SJSA1 (cell line): ENCODE data around the gene APC2. TPM values are rescaled to one million over a fixed set of nuclear protein-coding genes. Genes with fewer than 3 reads are reported as not detected.
"Not testable (repeated sequence)": the region's sequence is repeated elsewhere in the genome, so short reads cannot be mapped to it uniquely, and the experiment has no call there.

ENCODE experiments used
- DNase-seq, 2 experiments: peaks; one replicate each; pipeline ENCODE4 v3.0.0-alpha.2; 2015 to 2020; ENCODE audit warnings: low spot score in 2 of 2, low read depth in 1 of 2
- H3K27ac ChIP-seq: fragments of 250-450 bp; sonication (Bioruptor Pico); 2 replicates; pipeline ENCODE4 v1.5.1; 2020; ENCODE audit warnings: mild to moderate bottlenecking, moderate library complexity
- H3K27me3 ChIP-seq: fragments of 250-450 bp; sonication (Bioruptor Pico); replicated peaks from 2 replicates; pipeline ENCODE4 v1.5.1; 2020; ENCODE audit warnings: mild to moderate bottlenecking, moderate library complexity
- H3K36me3 ChIP-seq: fragments of 250-450 bp; sonication (Bioruptor Pico); 2 replicates; pipeline ENCODE4 v1.5.1; 2020; ENCODE audit warnings: mild to moderate bottlenecking
- H3K4me1 ChIP-seq: fragments of 250-450 bp; sonication (Bioruptor Pico); replicated peaks from 2 replicates; pipeline ENCODE4 v1.6.1; 2021; ENCODE audit warnings: mild to moderate bottlenecking
- H3K4me3 ChIP-seq: fragments of 250-450 bp; sonication (Bioruptor Pico); 2 replicates; pipeline ENCODE4 v1.5.1; 2020; ENCODE audit warnings: mild to moderate bottlenecking
- H3K9me3 ChIP-seq: fragments of 250-450 bp; sonication (Bioruptor Pico); replicated peaks from 2 replicates; pipeline ENCODE4 v1.5.1; 2020; ENCODE audit warnings: mild to moderate bottlenecking
- total RNA-seq: library from RNA; depleted of rRNA; stranded (reverse); fragments of >200 nt; shearing (Covaris generic); gene quantifications from 2 replicates; pipeline ENCODE4 v1.2.3, GENCODE V29; 2014

APC2 gene
- total RNA-seq, 1 experiment from 2014 or later, result not detected

- DNase-seq, H3K9me3 ChIP-seq, H3K27me3 ChIP-seq: not testable (repeated sequence)
Measured at GRCh38 chr19:1439525-1440417, 10.2 kb upstream of the APC2 start.

GRCh38 chr19:1440418-1440801, 9.5 kb upstream of the APC2 start:
- Histone ChIP-seq H3K36me3 (peaks cover 68% of the 10 kb centered on the region), H3K9me3 (no peaks in the 10 kb centered on the region), H3K27ac (no peak overlapping the region), H3K27me3 (no peaks in the 10 kb centered on the region; the same call in 1 of the 2 replicates), H3K4me3 (no peak overlapping the region), H3K4me1 (peaks cover 18% of the 10 kb centered on the region)
- no peak for DNase-seq

More at GRCh38 chr19:1439525-1440417, 10.2 kb upstream of the APC2 start:
- H3K4me1 ChIP-seq, result peaks cover 12% of the 10 kb centered on the region
- peaks cover 68% of the 10 kb centered on the region for H3K36me3 ChIP-seq
- not testable (repeated sequence) for H3K27ac ChIP-seq
- H3K4me3 ChIP-seq, result peak overlapping the region; percentile 97

GRCh38 chr19:1441022-1441426, 8.9 kb upstream of the APC2 start:
- Histone ChIP-seq H3K4me1 (peaks cover 21% of the 10 kb centered on the region), H3K4me3 (no peak overlapping the region), H3K27me3 (peaks cover under 1% of the 10 kb centered on the region; the same call in 1 of the 2 replicates), H3K9me3 (no peaks in the 10 kb centered on the region), H3K36me3 (peaks cover 63% of the 10 kb centered on the region), H3K27ac (no peak overlapping the region)
- no peak for DNase-seq

- Histone ChIP-seq H3K27ac (no peak overlapping the region), H3K36me3 (peaks cover 58% of the 10 kb centered on the region), H3K9me3 (no peaks in the 10 kb centered on the region), H3K4me3 (no peak overlapping the region), H3K4me1 (peaks cover 30% of the 10 kb centered on the region), H3K27me3 (peaks cover 8% of the 10 kb centered on the region)
- no peak for DNase-seq
Measured at GRCh38 chr19:1441677-1442438, 8.1 kb upstream of the APC2 start.

GRCh38 chr19:1445185-1445931, 4.6 kb upstream of the APC2 start:
- DNase-seq, result peak in 1 of 2 experiments; percentile 67
- no peaks in the 10 kb centered on the region; the same call in 1 of the 2 replicates for H3K9me3 ChIP-seq

GRCh38 chr19:1445932-1446712, 3.8 kb upstream of the APC2 start:
- H3K27me3 ChIP-seq, result peaks cover 45% of the 10 kb centered on the region
- H3K4me1 ChIP-seq, result peaks cover 18% of the 10 kb centered on the region
- H3K27ac ChIP-seq, result no peak overlapping the region
- no peak for DNase-seq
- 0 out of 2 replicates have a peak overlapping the region, but pooled peaks have one; percentile 5 for H3K4me3 ChIP-seq
- H3K36me3 ChIP-seq, result peaks cover 31% of the 10 kb centered on the region
- no peaks in the 10 kb centered on the region; the same call in 1 of the 2 replicates for H3K9me3 ChIP-seq

More at GRCh38 chr19:1445185-1445931, 4.6 kb upstream of the APC2 start:
- H3K27me3 ChIP-seq, result peaks cover 38% of the 10 kb centered on the region
- H3K4me1 ChIP-seq, result peaks cover 18% of the 10 kb centered on the region
- peak overlapping the region; percentile 14 for H3K4me3 ChIP-seq
- H3K36me3 ChIP-seq, result peaks cover 38% of the 10 kb centered on the region
- no peak overlapping the region for H3K27ac ChIP-seq

- Histone ChIP-seq H3K4me3 (no peak overlapping the region), H3K4me1 (peaks cover 18% of the 10 kb centered on the region), H3K27me3 (peaks cover 53% of the 10 kb centered on the region), H3K27ac (no peak overlapping the region), H3K36me3 (peaks cover 23% of the 10 kb centered on the region), H3K9me3 (no peaks in the 10 kb centered on the region; the same call in 1 of the 2 replicates)
- peak in 1 of 2 experiments; percentile 15 for DNase-seq
Measured at GRCh38 chr19:1446713-1447481, 3.0 kb upstream of the APC2 start.

GRCh38 chr19:1447504-1447903, 2.4 kb upstream of the APC2 start:
- Histone ChIP-seq H3K9me3 (no peaks in the 10 kb centered on the region; the same call in 1 of the 2 replicates), H3K4me3 (no peak overlapping the region), H3K36me3 (peaks cover 17% of the 10 kb centered on the region), H3K4me1 (peaks cover 18% of the 10 kb centered on the region), H3K27ac (no peak overlapping the region), H3K27me3 (peaks cover 59% of the 10 kb centered on the region)
- no peak for DNase-seq

GRCh38 chr19:1447944-1448343, 2.0 kb upstream of the APC2 start:
- Histone ChIP-seq H3K4me1 (peaks cover 18% of the 10 kb centered on the region), H3K4me3 (no peak overlapping the region), H3K27ac (no peak overlapping the region), H3K9me3 (no peaks in the 10 kb centered on the region; the same call in 1 of the 2 replicates), H3K36me3 (peaks cover 12% of the 10 kb centered on the region), H3K27me3 (peaks cover 64% of the 10 kb centered on the region)
- DNase-seq, result no peak

GRCh38 chr19:1450735-1451731, 1.1 kb downstream of the APC2 start:
- Histone ChIP-seq H3K27me3 (peaks cover 93% of the 10 kb centered on the region), H3K4me1 (peaks cover 22% of the 10 kb centered on the region), H3K9me3 (no peaks in the 10 kb centered on the region; the same call in 1 of the 2 replicates), H3K27ac (no peak overlapping the region), H3K4me3 (no peak overlapping the region), H3K36me3 (no peaks in the 10 kb centered on the region; the same call in 1 of the 2 replicates)
- no peak for DNase-seq
